GM23248 (cell line): ENCODE measurements around the gene C2CD5.

Source experiments
- EZH2 ChIP-seq: fragments of 200-600 bp; sonication (generic); IDR thresholded peaks from 2 replicates; pipeline ENCODE4 v1.6.1; 2018; ENCODE audit warnings: antibody characterized with exemption, mild to moderate bottlenecking; ENCODE audit not compliant: insufficient read depth, poor library complexity, severe bottlenecking
- EZH2phosphoT487 ChIP-seq: fragments of 200-600 bp; sonication (generic); IDR thresholded peaks from 2 replicates; pipeline ENCODE4 v1.6.1; 2018; ENCODE audit warnings: antibody characterized with exemption, moderate library complexity, mild to moderate bottlenecking, low read depth; ENCODE audit not compliant: insufficient read depth

- TF ChIP-seq EZH2 (no peak), EZH2phosphoT487 (no peak)
These were observed 77.2 kb downstream of the C2CD5 start for GRCh38 chr12:22467190-22467589.
